ACC112 (cell line): ENCODE data around the gene PRTFDC1.

Source experiments
- H2AFZ ChIP-seq: fragments of 200-600 bp; sonication (generic); one replicate; pipeline ENCODE4 v1.6.0; 2017; ENCODE audit warnings: antibody characterized with exemption, low read length; ENCODE audit not compliant: unreplicated experiment
- H3K27ac ChIP-seq: fragments of 200-600 bp; sonication (generic); 2 replicates; pipeline ENCODE4 v1.5.1; 2014; ENCODE audit warnings: low read depth, mild to moderate bottlenecking, antibody characterized with exemption, low read length, moderate library complexity
- H3K27me3 ChIP-seq: fragments of 200-600 bp; sonication (generic); 2 replicates; pipeline ENCODE4 v1.6.1; 2014; ENCODE audit warnings: mild to moderate bottlenecking, antibody characterized with exemption, low read length, moderate library complexity, mixed read lengths; ENCODE audit not compliant: insufficient read depth
- H3K36me3 ChIP-seq: fragments of 200-600 bp; sonication (generic); 2 replicates; pipeline ENCODE4 v1.6.1; 2016; ENCODE audit warnings: mild to moderate bottlenecking, antibody characterized with exemption, low read length, moderate library complexity, mixed read lengths; ENCODE audit not compliant: insufficient read depth
- H3K4me1 ChIP-seq: fragments of 200-600 bp; sonication (generic); one replicate; pipeline ENCODE4 v1.6.1; 2016; ENCODE audit warnings: low read length, mixed read lengths; ENCODE audit not compliant: insufficient read depth, unreplicated experiment, control insufficient read depth
- H3K4me3 ChIP-seq: fragments of 200-600 bp; sonication (generic); 2 replicates; pipeline ENCODE4 v1.5.1; 2014; ENCODE audit warnings: mild to moderate bottlenecking, low read depth, low read length
- H3K79me2 ChIP-seq: fragments of 200-600 bp; sonication (generic); one replicate; pipeline ENCODE4 v1.6.0; 2016; ENCODE audit warnings: low read length; ENCODE audit not compliant: control insufficient read depth, unreplicated experiment, insufficient read depth

PRTFDC1 gene

DNA sequence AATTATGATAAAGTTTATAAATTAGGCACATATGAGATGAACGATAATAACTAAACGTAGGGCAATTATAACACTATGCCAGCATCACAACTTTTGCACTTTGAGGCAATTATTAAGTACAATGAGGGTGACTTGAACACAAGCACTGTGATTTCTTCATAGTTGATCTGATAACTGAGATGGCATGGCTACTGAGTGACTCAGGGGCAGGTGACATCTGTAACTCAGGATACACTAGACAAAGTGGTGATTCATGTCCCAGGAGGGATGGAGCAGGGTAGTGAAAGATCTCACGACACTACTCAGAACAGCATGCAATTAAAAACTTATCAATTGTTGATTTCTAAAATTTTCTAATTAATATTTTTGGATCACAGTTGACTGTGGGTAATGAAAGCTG lies 130.4 kb downstream of the PRTFDC1 start:
- no peaks in the 10 kb centered on the region for H3K79me2 ChIP-seq
- H3K4me3 ChIP-seq: no peak overlapping the region
- no peaks in the 10 kb centered on the region for H3K36me3 ChIP-seq
- peaks cover 51% of the 10 kb centered on the region for H3K4me1 ChIP-seq
- no peak overlapping the region for H2AFZ ChIP-seq
- peak overlapping the region; percentile 58; the same call in 1 of the 2 replicates for H3K27ac ChIP-seq
- no peaks in the 10 kb centered on the region for H3K27me3 ChIP-seq

DNA sequence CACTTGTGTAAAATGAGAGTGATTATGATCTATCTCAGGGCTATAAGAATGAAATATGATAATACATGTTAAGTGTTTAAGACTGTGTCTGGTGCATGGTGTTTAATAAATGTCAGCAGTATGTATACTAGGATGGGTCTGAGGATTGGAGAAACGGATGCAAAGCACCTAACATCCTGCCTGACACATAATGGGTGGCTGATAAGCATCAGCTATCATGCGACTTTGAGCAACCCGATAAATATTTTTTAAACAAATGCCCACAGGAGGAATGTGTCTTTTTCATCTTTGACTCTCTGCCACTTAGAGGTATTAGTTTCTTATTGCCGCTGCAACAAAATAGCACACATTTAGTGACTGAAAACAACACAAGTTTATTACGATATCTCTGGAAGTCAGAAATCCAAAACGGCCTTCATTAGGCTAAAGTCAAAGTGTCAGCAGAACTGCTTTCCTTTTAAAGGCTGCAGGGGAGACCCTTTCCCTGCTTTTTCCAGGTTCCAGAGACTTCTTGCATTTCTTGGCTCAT lies 135.5 kb downstream of the PRTFDC1 start:
- Histone ChIP-seq H3K27ac (no peak overlapping the region), H3K27me3 (no peaks in the 10 kb centered on the region), H3K4me3 (no peak overlapping the region), H3K4me1 (peaks cover 28% of the 10 kb centered on the region), H3K79me2 (no peaks in the 10 kb centered on the region), H3K36me3 (no peaks in the 10 kb centered on the region), H2AFZ (no peak overlapping the region)

DNA sequence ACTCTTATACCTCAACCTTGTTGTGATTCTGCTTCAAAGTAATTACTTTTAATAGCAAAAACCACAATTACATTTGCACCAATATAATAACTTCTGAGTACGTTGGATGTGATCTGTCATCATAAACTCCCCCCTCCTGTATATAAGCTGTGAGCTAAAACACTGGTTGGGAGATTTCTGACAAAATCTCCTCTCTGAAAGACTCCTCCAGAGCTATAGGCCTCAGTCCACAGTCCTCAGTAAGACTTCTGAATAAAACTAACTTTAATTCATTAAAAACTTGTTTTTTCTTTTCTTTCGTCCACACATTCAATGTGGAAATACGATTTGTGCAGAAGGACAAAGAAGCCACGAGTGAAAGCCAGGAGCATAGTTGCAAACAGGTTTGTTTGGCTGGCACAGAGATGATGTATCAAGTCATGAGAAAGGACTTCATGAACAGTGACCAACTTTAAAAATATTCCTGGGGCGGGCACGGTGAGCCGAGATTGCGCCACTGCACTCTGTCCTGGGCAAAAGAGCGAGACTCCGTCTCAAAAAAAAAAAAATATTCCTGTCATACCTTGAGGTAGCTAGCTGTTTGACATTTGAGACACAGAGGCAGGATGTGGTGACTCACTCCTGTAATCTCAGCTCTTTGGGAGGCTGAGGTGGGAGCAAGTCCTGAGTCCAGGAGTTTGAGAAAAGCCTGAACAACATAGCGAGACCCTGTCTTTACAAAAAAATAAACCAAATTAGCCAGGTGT lies 137.7 kb downstream of the PRTFDC1 start:
- Histone ChIP-seq H3K4me3 (no peak overlapping the region), H3K4me1 (peaks cover 9% of the 10 kb centered on the region), H3K27me3 (no peaks in the 10 kb centered on the region), H3K36me3 (no peaks in the 10 kb centered on the region), H2AFZ (peak overlapping the region; percentile 15), H3K79me2 (no peaks in the 10 kb centered on the region), H3K27ac (peak overlapping the region; percentile 61)

DNA sequence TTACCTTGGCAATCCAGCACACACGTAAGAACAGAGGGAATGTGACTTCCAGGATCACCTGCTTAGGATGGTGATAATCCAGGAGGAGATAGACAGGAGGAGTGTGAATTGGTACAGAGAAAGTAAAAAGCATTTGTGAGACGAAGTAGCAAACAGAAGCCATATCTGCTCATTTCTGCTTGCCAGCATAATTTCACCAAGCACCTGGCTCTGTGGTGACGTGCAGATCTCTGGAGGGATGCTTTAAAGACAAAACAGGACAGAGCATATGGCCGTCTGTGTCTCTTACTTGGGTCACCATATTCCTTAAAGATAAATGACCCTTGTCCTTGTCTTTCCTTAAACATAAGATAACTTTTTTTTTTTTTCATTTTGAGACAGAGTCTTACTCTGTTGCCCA lies 138.6 kb downstream of the PRTFDC1 start:
- Histone ChIP-seq H3K4me3 (no peak overlapping the region), H3K27ac (no peak overlapping the region), H3K79me2 (no peaks in the 10 kb centered on the region), H3K27me3 (no peaks in the 10 kb centered on the region), H3K4me1 (peaks cover 9% of the 10 kb centered on the region), H3K36me3 (no peaks in the 10 kb centered on the region), H2AFZ (no peak overlapping the region)

DNA sequence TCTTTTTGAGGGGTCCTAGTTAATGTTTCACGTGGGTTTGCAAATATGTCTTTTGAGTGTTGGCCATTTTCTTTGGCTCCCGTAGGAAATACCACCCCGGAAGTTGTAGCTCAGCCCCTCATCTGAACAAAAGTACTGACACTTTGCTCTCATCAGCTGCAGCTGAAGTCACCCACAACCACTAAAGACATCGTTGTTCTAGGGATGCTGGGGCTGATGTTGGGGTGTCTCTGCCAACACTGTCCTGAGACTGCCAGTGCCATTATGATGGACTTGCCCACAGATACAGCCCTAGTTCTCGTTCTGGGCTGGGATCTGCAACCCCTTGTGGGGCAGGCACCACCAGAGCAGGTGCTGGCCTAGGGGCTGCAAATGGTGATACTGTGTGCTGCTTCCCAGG lies 146.1 kb downstream of the PRTFDC1 start:
- no peaks in the 10 kb centered on the region for H3K36me3 ChIP-seq
- H2AFZ ChIP-seq: no peak overlapping the region

DNA sequence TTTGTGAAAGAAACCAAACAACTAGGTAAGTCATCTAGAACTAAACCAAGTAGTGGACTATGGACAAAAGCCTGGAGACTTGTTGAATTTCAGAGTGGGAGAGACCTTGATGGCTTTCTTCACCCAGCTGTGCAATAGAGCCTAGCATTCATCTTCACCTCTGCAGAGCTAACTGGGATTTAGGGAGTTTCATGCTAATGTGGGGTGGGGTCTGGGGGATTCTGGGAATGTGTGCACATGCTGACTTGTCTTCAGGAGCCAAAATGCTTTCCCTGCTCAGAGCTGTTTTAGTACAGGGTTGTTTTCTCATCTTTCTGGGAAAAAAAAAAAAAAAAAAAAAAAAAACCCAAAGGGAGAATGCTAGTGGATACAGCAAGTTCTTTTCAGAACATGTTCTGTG lies 147.4 kb downstream of the PRTFDC1 start:
- Histone ChIP-seq H3K27ac (no peak overlapping the region), H3K4me1 (no peaks in the 10 kb centered on the region), H3K4me3 (no peak overlapping the region), H3K79me2 (no peaks in the 10 kb centered on the region), H3K36me3 (no peaks in the 10 kb centered on the region), H2AFZ (no peak overlapping the region), H3K27me3 (no peaks in the 10 kb centered on the region)

More for the DNA sequence above, 146.1 kb downstream of the PRTFDC1 start:
- Histone ChIP-seq H3K27ac (no peak overlapping the region), H3K4me3 (no peak overlapping the region), H3K4me1 (no peaks in the 10 kb centered on the region), H3K27me3 (no peaks in the 10 kb centered on the region), H3K79me2 (no peaks in the 10 kb centered on the region)

DNA sequence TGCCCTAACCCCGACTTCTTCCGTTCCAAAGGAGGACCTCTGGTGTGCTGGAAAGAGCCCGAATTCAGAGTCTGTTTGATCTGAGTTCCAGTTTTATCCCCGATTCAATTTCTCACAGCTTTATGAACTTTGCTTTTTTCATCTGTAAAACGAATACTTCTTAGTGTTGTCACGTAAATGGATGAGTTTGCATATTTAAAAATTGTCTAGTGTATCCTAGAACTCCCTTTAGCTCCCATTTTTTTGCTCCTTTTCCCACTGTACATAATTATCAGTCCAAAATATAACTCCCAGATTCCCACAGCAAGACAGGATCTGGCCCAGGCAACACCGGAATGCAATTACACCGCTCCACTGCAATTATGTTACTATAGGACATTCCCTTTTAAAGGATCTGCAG lies 148.0 kb downstream of the PRTFDC1 start:
- Histone ChIP-seq H2AFZ (no peak overlapping the region), H3K36me3 (no peaks in the 10 kb centered on the region), H3K27ac (no peak overlapping the region), H3K4me1 (no peaks in the 10 kb centered on the region), H3K4me3 (no peak overlapping the region), H3K27me3 (no peaks in the 10 kb centered on the region), H3K79me2 (no peaks in the 10 kb centered on the region)

DNA sequence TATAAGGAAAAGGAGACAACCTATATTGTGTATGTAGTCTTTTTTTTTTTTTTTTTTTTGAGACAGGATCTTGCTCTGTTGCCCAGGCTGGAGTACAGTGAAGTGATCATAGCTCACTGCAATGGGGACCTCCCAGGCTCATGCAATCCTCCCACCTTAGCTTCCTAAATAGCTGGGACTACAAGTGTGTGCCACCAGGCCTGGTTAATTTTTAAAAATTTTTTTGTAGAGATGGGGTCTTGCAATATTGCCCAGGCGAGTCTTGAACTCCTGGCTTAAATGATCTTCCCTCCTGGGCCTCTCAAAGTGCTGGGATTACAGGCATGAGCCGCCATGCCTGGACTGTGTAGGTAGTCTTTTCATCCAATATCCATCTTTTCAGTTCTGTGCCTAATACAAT lies 150.0 kb downstream of the PRTFDC1 start:
- no peak overlapping the region for H3K27ac ChIP-seq
- no peaks in the 10 kb centered on the region for H3K79me2 ChIP-seq
- H3K4me3 ChIP-seq: no peak overlapping the region
- H3K4me1 ChIP-seq: no peaks in the 10 kb centered on the region
- no peaks in the 10 kb centered on the region for H3K27me3 ChIP-seq
- H2AFZ ChIP-seq: no peak overlapping the region
- H3K36me3 ChIP-seq: no peaks in the 10 kb centered on the region

DNA sequence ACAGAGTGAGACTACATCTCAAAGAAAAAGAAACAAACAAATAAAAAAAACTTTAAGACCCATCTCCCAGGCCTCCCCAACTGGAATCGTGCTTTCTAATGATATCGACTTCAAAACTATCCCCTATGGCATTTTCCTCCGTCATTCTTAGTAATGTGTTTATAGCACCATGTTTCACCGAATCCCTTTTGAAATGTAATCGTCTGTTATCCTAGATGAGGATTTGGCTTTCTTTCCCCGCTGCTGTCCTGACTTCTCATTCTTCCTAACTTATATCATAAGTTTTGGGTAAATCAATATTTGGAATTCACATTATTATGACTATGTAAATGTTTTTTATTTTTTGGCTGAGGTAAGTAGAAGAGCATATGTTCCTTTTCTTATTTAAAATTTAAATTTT lies 151.5 kb downstream of the PRTFDC1 start:
- no peak overlapping the region for H3K27ac ChIP-seq
- H3K79me2 ChIP-seq: no peaks in the 10 kb centered on the region
- H2AFZ ChIP-seq: no peak overlapping the region
- no peaks in the 10 kb centered on the region for H3K36me3 ChIP-seq
- no peaks in the 10 kb centered on the region for H3K27me3 ChIP-seq
- no peaks in the 10 kb centered on the region for H3K4me1 ChIP-seq
- no peak overlapping the region for H3K4me3 ChIP-seq
